Measurements from ENCODE around the gene DPP6.

DNA sequence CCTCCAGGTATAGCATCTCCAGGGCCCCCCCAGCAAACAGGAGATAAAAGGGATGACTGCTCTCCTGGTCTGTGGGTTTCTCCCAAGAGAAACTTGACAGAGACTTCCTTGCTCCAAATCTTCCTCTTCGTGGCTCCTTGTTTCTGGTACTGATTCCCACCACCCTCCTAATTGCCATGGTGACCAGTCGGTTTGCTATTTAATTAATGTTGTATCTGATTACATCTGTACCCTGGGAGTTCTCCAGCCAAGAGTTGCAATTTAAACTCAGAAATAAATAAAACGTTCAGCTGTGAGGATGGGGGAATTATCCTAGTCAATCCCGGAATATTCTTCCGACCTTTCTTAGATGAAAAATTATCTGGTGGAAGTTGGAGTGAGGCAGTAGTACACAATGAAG, 686.0 kb downstream of the DPP6 start:
- TF ChIP-seq, protein P1, sequence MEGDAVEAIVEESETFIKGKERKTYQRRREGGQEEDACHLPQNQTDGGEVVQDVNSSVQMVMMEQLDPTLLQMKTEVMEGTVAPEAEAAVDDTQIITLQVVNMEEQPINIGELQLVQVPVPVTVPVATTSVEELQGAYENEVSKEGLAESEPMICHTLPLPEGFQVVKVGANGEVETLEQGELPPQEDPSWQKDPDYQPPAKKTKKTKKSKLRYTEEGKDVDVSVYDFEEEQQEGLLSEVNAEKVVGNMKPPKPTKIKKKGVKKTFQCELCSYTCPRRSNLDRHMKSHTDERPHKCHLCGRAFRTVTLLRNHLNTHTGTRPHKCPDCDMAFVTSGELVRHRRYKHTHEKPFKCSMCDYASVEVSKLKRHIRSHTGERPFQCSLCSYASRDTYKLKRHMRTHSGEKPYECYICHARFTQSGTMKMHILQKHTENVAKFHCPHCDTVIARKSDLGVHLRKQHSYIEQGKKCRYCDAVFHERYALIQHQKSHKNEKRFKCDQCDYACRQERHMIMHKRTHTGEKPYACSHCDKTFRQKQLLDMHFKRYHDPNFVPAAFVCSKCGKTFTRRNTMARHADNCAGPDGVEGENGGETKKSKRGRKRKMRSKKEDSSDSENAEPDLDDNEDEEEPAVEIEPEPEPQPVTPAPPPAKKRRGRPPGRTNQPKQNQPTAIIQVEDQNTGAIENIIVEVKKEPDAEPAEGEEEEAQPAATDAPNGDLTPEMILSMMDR (IDR thresholded peaks at IDR 0.05), result no peak
- TF ChIP-seq POLR2A (IDR thresholded peaks at IDR 0.05), result no peak

All from heart left ventricle (tissue), 13 donors.